Astrocyte (in vitro differentiated cells and primary cell): ENCODE measurements around the gene GRIN3A. TPM values are rescaled to one million over a fixed set of nuclear protein-coding genes. Genes with fewer than 3 reads are reported as not detected.

Experiments used
- DNase-seq: peaks from one replicate; pipeline ENCODE4 v3.0.0-alpha.2; 2010; ENCODE audit warnings: low read depth
- FAIRE-seq: peaks from 2 replicates; lab custom pipeline; 2011; peaks lifted over from hg19 to GRCh38; lab: Jason Lieb, UNC
- H2AFZ ChIP-seq: 2 replicates; pipeline ENCODE4 v1.6.0; 2012; ENCODE audit warnings: low read depth, low read length, inconsistent platforms
- H3K27ac ChIP-seq: 2 replicates; pipeline ENCODE4 v1.5.1; 2011; ENCODE audit warnings: low read depth, low read length, inconsistent platforms
- H3K27me3 ChIP-seq: 2 replicates; pipeline ENCODE4 v1.6.0; 2011; ENCODE audit warnings: low read length, inconsistent platforms; ENCODE audit not compliant: insufficient read depth
- H3K36me3 ChIP-seq: 2 replicates; pipeline ENCODE4 v1.5.1; 2011; ENCODE audit warnings: low read length, inconsistent platforms; ENCODE audit not compliant: insufficient read depth
- H3K4me1 ChIP-seq: 2 replicates; pipeline ENCODE4 v1.5.1; 2011; ENCODE audit warnings: low read length, inconsistent platforms; ENCODE audit not compliant: insufficient read depth
- H3K4me2 ChIP-seq: 2 replicates; pipeline ENCODE4 v1.6.0; 2012; ENCODE audit warnings: low read length, inconsistent platforms
- H3K4me3 ChIP-seq: 2 replicates; pipeline ENCODE4 v1.5.1; 2011; ENCODE audit warnings: low read depth, mild to moderate bottlenecking, low read length, inconsistent platforms; ENCODE audit not compliant: insufficient read depth
- H3K79me2 ChIP-seq: 2 replicates; pipeline ENCODE4 v1.6.0; 2012; ENCODE audit warnings: mild to moderate bottlenecking, low read length, inconsistent platforms; ENCODE audit not compliant: insufficient read depth
- H3K9ac ChIP-seq: 2 replicates; pipeline ENCODE4 v1.6.0; 2012; ENCODE audit warnings: mild to moderate bottlenecking, low read length, inconsistent platforms
- H3K9me3 ChIP-seq: 2 replicates; pipeline ENCODE4 v1.5.1; 2012; ENCODE audit warnings: low read depth, mild to moderate bottlenecking, low read length, inconsistent platforms; ENCODE audit not compliant: insufficient read depth
- H4K20me1 ChIP-seq: 2 replicates; pipeline ENCODE4 v1.6.0; 2012; ENCODE audit warnings: low read length, inconsistent platforms; ENCODE audit not compliant: insufficient read depth
- H3K27ac Mint-ChIP-seq: one replicate; pipeline ENCODE4 v1.8.0; 2021; ENCODE audit warnings: mild to moderate bottlenecking, mixed read lengths; ENCODE audit not compliant: unreplicated experiment
- H3K27me3 Mint-ChIP-seq: one replicate; pipeline ENCODE4 v1.8.0; 2021; ENCODE audit warnings: low read depth, mixed read lengths; ENCODE audit not compliant: unreplicated experiment
- H3K36me3 Mint-ChIP-seq: one replicate; pipeline ENCODE4 v1.8.0; 2021; ENCODE audit warnings: low read depth, mixed read lengths; ENCODE audit not compliant: unreplicated experiment
- H3K4me1 Mint-ChIP-seq: one replicate; pipeline ENCODE4 v1.8.0; 2021; ENCODE audit warnings: low read depth, mixed read lengths; ENCODE audit not compliant: unreplicated experiment
- H3K4me3 Mint-ChIP-seq: one replicate; pipeline ENCODE4 v1.8.0; 2021; ENCODE audit warnings: mild to moderate bottlenecking, moderate library complexity, mixed read lengths; ENCODE audit not compliant: unreplicated experiment
- H3K9me3 Mint-ChIP-seq: one replicate; pipeline ENCODE4 v1.8.0; 2021; ENCODE audit warnings: mild to moderate bottlenecking, mixed read lengths; ENCODE audit not compliant: unreplicated experiment
- EZH2 ChIP-seq: IDR thresholded peaks from 2 replicates; pipeline ENCODE4 v1.6.1; 2012; ENCODE audit warnings: mild to moderate bottlenecking, low read length, inconsistent platforms; ENCODE audit not compliant: insufficient read depth
- total RNA-seq: library from RNA; stranded (reverse); gene quantifications from 2 replicates; pipeline ENCODE4 v1.2.1, GENCODE V29; 2021
- TF ChIP-seq, protein P1 (sequence below): IDR thresholded peaks from 2 replicates; pipeline ENCODE4 v1.5.1; 2011; ENCODE audit warnings: low read depth, mild to moderate bottlenecking, inconsistent platforms, low read length, moderate library complexity; ENCODE audit not compliant: insufficient read depth

The GRIN3A gene
- total RNA-seq, 1 donor from 2014 or later, result not detected

DNA sequence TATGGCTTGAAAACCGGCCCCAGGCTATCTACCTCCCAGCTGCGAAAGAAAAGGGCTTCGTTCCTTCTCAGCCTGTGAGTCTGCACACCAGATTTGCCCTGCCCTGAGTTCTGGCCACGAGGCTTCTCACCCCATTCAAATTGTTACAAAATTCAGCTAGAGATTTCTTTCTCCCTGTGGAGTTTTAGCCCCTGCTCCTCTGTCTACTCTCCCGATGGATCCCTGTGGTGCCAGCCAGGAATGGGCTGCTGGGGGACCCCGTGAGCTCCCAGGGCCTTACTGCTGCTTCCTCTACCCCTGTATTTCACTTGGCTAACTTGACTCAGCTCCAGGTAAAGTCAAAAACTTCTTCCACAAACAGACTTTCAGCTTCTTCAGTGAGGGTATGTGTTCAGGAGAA, 214.1 kb downstream of the GRIN3A start:
- Histone ChIP-seq H3K27ac (no peak overlapping the region), H4K20me1 (no peaks in the 10 kb centered on the region), H3K36me3 (no peaks in the 10 kb centered on the region), H3K9me3 (no peaks in the 10 kb centered on the region), H3K4me1 (no peaks in the 10 kb centered on the region), H3K4me2 (no peak overlapping the region), H3K79me2 (no peaks in the 10 kb centered on the region), H2AFZ (no peak overlapping the region), H3K27me3 (no peaks in the 10 kb centered on the region), H3K4me3 (no peak overlapping the region), H3K9ac (no peak overlapping the region)
- Mint-ChIP-seq H3K4me1 (peaks cover 4% of the 10 kb centered on the region), H3K9me3 (peaks cover 2% of the 10 kb centered on the region), H3K27me3 (peaks cover 6% of the 10 kb centered on the region), H3K4me3 (no peak overlapping the region), H3K36me3 (no peaks in the 10 kb centered on the region), H3K27ac (no peak overlapping the region)
- no peak for FAIRE-seq
- no peak for DNase-seq
- TF ChIP-seq, protein P1, sequence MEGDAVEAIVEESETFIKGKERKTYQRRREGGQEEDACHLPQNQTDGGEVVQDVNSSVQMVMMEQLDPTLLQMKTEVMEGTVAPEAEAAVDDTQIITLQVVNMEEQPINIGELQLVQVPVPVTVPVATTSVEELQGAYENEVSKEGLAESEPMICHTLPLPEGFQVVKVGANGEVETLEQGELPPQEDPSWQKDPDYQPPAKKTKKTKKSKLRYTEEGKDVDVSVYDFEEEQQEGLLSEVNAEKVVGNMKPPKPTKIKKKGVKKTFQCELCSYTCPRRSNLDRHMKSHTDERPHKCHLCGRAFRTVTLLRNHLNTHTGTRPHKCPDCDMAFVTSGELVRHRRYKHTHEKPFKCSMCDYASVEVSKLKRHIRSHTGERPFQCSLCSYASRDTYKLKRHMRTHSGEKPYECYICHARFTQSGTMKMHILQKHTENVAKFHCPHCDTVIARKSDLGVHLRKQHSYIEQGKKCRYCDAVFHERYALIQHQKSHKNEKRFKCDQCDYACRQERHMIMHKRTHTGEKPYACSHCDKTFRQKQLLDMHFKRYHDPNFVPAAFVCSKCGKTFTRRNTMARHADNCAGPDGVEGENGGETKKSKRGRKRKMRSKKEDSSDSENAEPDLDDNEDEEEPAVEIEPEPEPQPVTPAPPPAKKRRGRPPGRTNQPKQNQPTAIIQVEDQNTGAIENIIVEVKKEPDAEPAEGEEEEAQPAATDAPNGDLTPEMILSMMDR, result no peak
- no peak for TF ChIP-seq EZH2

Other genes starting within 250 kb of the GRIN3A start
- gene RNF20, start 204.8 kb downstream of the GRIN3A start, total RNA-seq, result 42.8 and 50.5 TPM in 2 replicates
- not detected in 2 replicates for gene PPP3R2, start 143.7 kb downstream of the GRIN3A start, total RNA-seq